K562 (cell line): ENCODE results near the gene GNA15. TPM values are rescaled to one million over a fixed set of nuclear protein-coding genes. Genes with fewer than 3 reads are reported as not detected.

Experiments
- ATAC-seq: fragments of 200-7000 bp; cut with Tn5 transposase; 3 replicates; pipeline ENCODE4 v1.9.1; 2020; ENCODE audit warnings: moderate library complexity
- BruUV-seq: library from RNA; stranded (reverse); fragments of 400-500 nt; replicated peaks from 2 replicates; lab custom pipeline; 2021; lab: Mats Ljungman, UMichigan
- CTCF ChIA-PET: fragments of 300-600 bp; formaldehyde crosslinking; extraction: SDS; loops from one replicate; lab custom pipeline; 2021; ENCODE audit warnings: low intra/inter-chr PET ratio; lab: Yijun Ruan, JAX
- POLR2A ChIA-PET: fragments of 300-600, 350-650 bp; sonication (Branson Sonifier 250); formaldehyde crosslinking; extraction: SDS; loops from one replicate; lab custom pipeline; 2021; ENCODE audit warnings: antibody characterized with exemption, inconsistent platforms; lab: Yijun Ruan, JAX
- DNase-seq, 4 experiments: peaks; one replicate each; pipeline versions ENCODE4 v3.0.0 to v3.0.0-alpha.2; 2011 to 2018; ENCODE audit warnings: low spot score in 3 of 4, mixed read lengths in 3 of 4; ENCODE audit errors: extremely low read depth in 1 of 4
- FAIRE-seq: peaks from 2 replicates; lab custom pipeline; 2011; peaks lifted over from hg19 to GRCh38; lab: Jason Lieb, UNC
- H2AFZ ChIP-seq: 2 replicates; pipeline ENCODE4 v1.6.0; 2011; ENCODE audit warnings: low read depth, low read length, control low read depth, inconsistent platforms
- H3K27ac ChIP-seq: fragments of 200-600 bp; 3 replicates; pipeline ENCODE4 v1.8.0; 2011; ENCODE audit warnings: low read depth, mild to moderate bottlenecking, control low read depth, inconsistent platforms, low read length, moderate library complexity, mixed read lengths; ENCODE audit errors: extremely low read depth
- H3K27me3 ChIP-seq, 2 experiments: fragments of 300-600 bp in 1 of 2; 2 replicates in 1 of 2; 3 replicates in 1 of 2; pipeline versions ENCODE4 v1.6.0 to v1.8.0; 2011; ENCODE audit warnings: inconsistent platforms in 2 of 2, low read length in 2 of 2, mild to moderate bottlenecking in 1 of 2, mixed read lengths in 1 of 2, moderate library complexity in 1 of 2; ENCODE audit not compliant: control insufficient read depth in 2 of 2, insufficient read depth in 2 of 2
- H3K36me3 ChIP-seq: fragments of 300-600 bp; 3 replicates; pipeline ENCODE4 v1.8.0; 2011; ENCODE audit warnings: mild to moderate bottlenecking, low read length, inconsistent platforms; ENCODE audit not compliant: control insufficient read depth, insufficient read depth
- H3K4me1 ChIP-seq, 2 experiments: fragments of 200-600 bp in 1 of 2; replicated peaks in 1 of 2; 2 replicates in 1 of 2; 3 replicates in 1 of 2; pipeline versions ENCODE4 v1.5.1 to v1.8.0; 2011; ENCODE audit warnings: inconsistent platforms in 2 of 2, low read length in 2 of 2, mild to moderate bottlenecking in 1 of 2, mixed read lengths in 1 of 2, moderate library complexity in 1 of 2; ENCODE audit not compliant: control insufficient read depth in 2 of 2, insufficient read depth in 2 of 2
- H3K4me2 ChIP-seq: 2 replicates; pipeline ENCODE4 v1.6.1; 2011; ENCODE audit warnings: low read length, control low read depth, inconsistent platforms, mixed read lengths; ENCODE audit not compliant: insufficient read depth
- H3K4me3 ChIP-seq: fragments of 200-600 bp; sonication (generic), shearing (Covaris generic); 2 replicates; pipeline ENCODE4 v1.5.1; 2016; ENCODE audit warnings: control low read depth, inconsistent platforms
- H3K79me2 ChIP-seq: fragments of 200-600 bp; 3 replicates; pipeline ENCODE4 v1.8.0; 2011; ENCODE audit warnings: low read length, inconsistent platforms; ENCODE audit not compliant: control insufficient read depth, insufficient read depth
- H3K9ac ChIP-seq, 2 experiments: 2 replicates each; pipeline versions ENCODE4 v1.6.0 to v1.6.1; 2011; ENCODE audit warnings: low read depth in 2 of 2, low read length in 2 of 2, control low read depth in 1 of 2, inconsistent platforms in 1 of 2, mild to moderate bottlenecking in 1 of 2, mixed read lengths in 1 of 2; ENCODE audit not compliant: insufficient read depth in 1 of 2
- H3K9me1 ChIP-seq: one replicate; pipeline ENCODE4 v1.6.0; 2011; ENCODE audit warnings: inconsistent platforms, mild to moderate bottlenecking, low read length, moderate library complexity; ENCODE audit not compliant: control insufficient read depth, insufficient read depth
- H3K9me3 ChIP-seq: replicated peaks from 2 replicates; pipeline ENCODE4 v1.5.1; 2011; ENCODE audit warnings: low read depth, low read length, inconsistent platforms; ENCODE audit not compliant: control insufficient read depth, insufficient read depth
- H4K20me1 ChIP-seq: replicated peaks from 2 replicates; pipeline ENCODE4 v1.6.1; 2011; ENCODE audit warnings: low read length, inconsistent platforms, mixed read lengths; ENCODE audit not compliant: control insufficient read depth, insufficient read depth
- FOXA1 ChIP-seq: fragments of 450-650 bp; IDR thresholded peaks from 2 replicates; pipeline ENCODE4 v1.6.1; 2016; ENCODE audit warnings: mild to moderate bottlenecking, borderline replicate concordance
- ILK ChIP-seq: fragments of 450-650 bp; IDR thresholded peaks from 2 replicates; pipeline ENCODE4 v1.6.1; 2016; ENCODE audit warnings: missing genetic modification characterization, low read depth, mild to moderate bottlenecking, missing compliant biosample characterization, moderate library complexity, borderline replicate concordance
- MCM5 ChIP-seq: fragments of 450-650 bp; IDR thresholded peaks from 2 replicates; pipeline ENCODE4 v1.6.1; 2016; ENCODE audit warnings: low read depth
- MGA ChIP-seq: fragments of 450-650 bp; IDR thresholded peaks from 2 replicates; pipeline ENCODE4 v1.6.1; 2016; ENCODE audit warnings: mild to moderate bottlenecking, moderate library complexity
- PRPF4 ChIP-seq: fragments of 200-400 bp; formaldehyde crosslinking; IDR thresholded peaks from one replicate; pipeline ENCODE4 v1.6.1; 2017; ENCODE audit warnings: low read length, low read depth, mild to moderate bottlenecking; ENCODE audit not compliant: insufficient read depth, poor library complexity, severe bottlenecking
- RAD51 ChIP-seq: fragments of 450-650 bp; IDR thresholded peaks from 2 replicates; pipeline ENCODE4 v1.7.1; 2016; ENCODE audit warnings: low read depth, mild to moderate bottlenecking, borderline replicate concordance
- RFX7 ChIP-seq: fragments of 250-450 bp; sonication (Bioruptor Pico); IDR thresholded peaks from 2 replicates; pipeline ENCODE4 v1.5.1; 2021; ENCODE audit warnings: mild to moderate bottlenecking
- USF1 ChIP-seq: sonication (generic); formaldehyde crosslinking; IDR thresholded peaks from 2 replicates; pipeline ENCODE4 v1.9.0; 2022; ENCODE audit warnings: mild to moderate bottlenecking, missing genetic modification reagents
- ZFX ChIP-seq: sonication (generic); formaldehyde crosslinking; IDR thresholded peaks from 2 replicates; pipeline ENCODE4 v1.8.0; 2022; ENCODE audit warnings: mild to moderate bottlenecking, missing genetic modification reagents, moderate library complexity
- ZNF445 ChIP-seq: fragments of 250-450 bp; sonication (Bioruptor Pico); IDR thresholded peaks from 2 replicates; pipeline ENCODE4 v1.4.0; 2020; ENCODE audit warnings: low read depth, mild to moderate bottlenecking, moderate library complexity
- WGBS: fragments of 100-300 bp; shearing (Covaris generic); methylation state at CpG from one replicate; pipeline ENCODE4 v1.1.6; 2016; ENCODE audit warnings: low coverage, mixed read lengths; ENCODE audit not compliant: insufficient coverage; ENCODE audit errors: missing lambda C conversion rate; 5-methylcytosine and 5-hydroxymethylcytosine counted together
- in situ Hi-C: fragments of 300-500 bp; cut with MboI; formaldehyde crosslinking; loops from 4 replicates; pipeline ENCODE4 v1.15.0; 2018; ENCODE audit warnings: inconsistent platforms, mixed read lengths
- intact Hi-C: fragments of 100-400 bp; cut with micrococcal nuclease; formaldehyde crosslinking; loops from 2 replicates; pipeline ENCODE4 v1.14.2; 2022
- polyA plus RNA-seq, 8 experiments: library from polyadenylated mRNA; depleted of rRNA in 4 of 8; stranded (reverse) in 5 of 8; unstranded in 3 of 8; fragments of >200 nt; fragmentation: Nextera tagmentation in 2 of 8; fragmentation: Illumina TruSeq in 1 of 8; extraction: Ambion mirVana in 2 of 8; extraction: Trizol in 1 of 8; gene quantifications; 2 replicates each; pipeline versions ENCODE4 v1.2.1 to v1.2.3, GENCODE V29; 2011 to 2014; ENCODE audit warnings: inconsistent platforms in 1 of 8, missing spikeins in 1 of 8
- total RNA-seq, 7 experiments: library from RNA; depleted of rRNA in 6 of 7; stranded (reverse); fragments of >200 nt in 6 of 7; fragmentation: Illumina TruSeq in 2 of 7; extraction: Trizol in 2 of 7; gene quantifications; 2 replicates each; pipeline versions ENCODE4 v1.2.1 to v1.2.3, GENCODE V29; 2011 to 2021; ENCODE audit warnings: low replicate concordance in 1 of 7

GNA15 gene
- total and polyA plus RNA-seq, 9 of the 15 experiments (the other 6 are each of a cell fraction or from before 2014, with no cell fraction given) = 0.03 to 0.24 (median 0.11) TPM; not detected in 1

GRCh38 chr19:3137119-3137518 is 1.3 kb downstream of the GNA15 start (continued):
- TF ChIP-seq RAD51 (no peak), RFX7 (no peak), ZNF445 (CRISPR knock-in tag) (no peak)

- Histone ChIP-seq H3K9ac (no peak overlapping the region), H3K79me2 (no peaks in the 10 kb centered on the region), H3K4me3 (no peak overlapping the region), H3K36me3 (no peaks in the 10 kb centered on the region), H4K20me1 (no peaks in the 10 kb centered on the region), H3K27me3 (no peaks in the 10 kb centered on the region), H2AFZ (no peak overlapping the region), H3K9me1 (no peaks in the 10 kb centered on the region), H3K4me2 (no peak overlapping the region), H3K4me1 (peaks cover 7 to 24% of the 10 kb centered on the region in 2 experiments), H3K9me3 (no peaks in the 10 kb centered on the region), H3K27ac (no peak overlapping the region)
- FAIRE-seq (no peak), DNase-seq (no peak), ATAC-seq (no peak)
- intact Hi-C loops (no loop called here), in situ Hi-C loops (no loop called here)
- BruUV-seq = no TSS peak
- WGBS = 68% methylated on average over 9 of the region's 15 CpGs
- ChIA-PET CTCF (no interaction called here), POLR2A (interaction anchor here (0.9 kb wide), 1 partner anchor 10 kb away, joined by 3 read pairs; no protein-coding TSS in a partner anchor)
- TF ChIP-seq PRPF4 (no peak), FOXA1 (no peak), USF1 (no peak), MCM5 (no peak), ZFX (CRISPR knock-in tag) (no peak), ILK (tag) (no peak), MGA (no peak)
These were observed 2.4 kb downstream of the GNA15 start for GRCh38 chr19:3138268-3138667.
